Right renal cortex interstitium (tissue), 3 donors: ENCODE measurements around the gene SERBP1. TPM values are rescaled to one million over a fixed set of nuclear protein-coding genes. Genes with fewer than 3 reads are reported as not detected.
"Not testable (repeated sequence)": the region's sequence is repeated elsewhere in the genome, so short reads cannot be mapped to it uniquely, and the experiment has no call there.

Source experiments
- DNase-seq, 3 donors: peaks; one replicate each; pipeline ENCODE4 v3.0.0-alpha.2; 2013; ENCODE audit warnings: low read depth in 3 of 3, low spot score in 2 of 3
- polyA plus RNA-seq, 3 donors: library from polyadenylated mRNA; unstranded; fragments of 120-200 nt; gene quantifications; one replicate each; pipeline ENCODE4 v1.2.1, GENCODE V29; 2013; ENCODE audit not compliant: insufficient read length in 3 of 3

SERBP1 gene
- polyA plus RNA-seq, 3 donors: 400 to 427 (median 424) TPM

DNA sequence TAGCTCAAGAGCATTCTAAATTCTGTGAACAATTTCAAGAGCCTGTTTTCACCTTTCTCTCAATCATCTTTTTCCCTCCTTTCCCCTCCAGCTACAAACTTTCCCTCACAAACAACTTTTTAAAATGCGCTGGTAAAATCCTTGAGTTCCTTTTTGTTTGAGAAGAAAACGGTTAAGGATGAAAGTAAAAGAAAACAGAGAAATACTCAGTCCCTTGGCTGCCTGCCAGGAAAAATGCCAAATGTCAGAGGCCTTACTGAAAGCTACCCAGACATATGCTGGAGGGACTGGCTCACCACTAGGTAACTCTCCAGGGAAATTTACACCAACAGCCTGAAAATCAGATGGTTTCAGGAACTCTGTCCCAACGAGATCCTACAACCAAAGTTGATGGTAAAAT is 11.0 kb upstream of the SERBP1 start:
- no peak for DNase-seq

- no peak for DNase-seq
Measured at GRCh38 chr1:67440339-67440738, 10.1 kb upstream of the SERBP1 start.

DNA sequence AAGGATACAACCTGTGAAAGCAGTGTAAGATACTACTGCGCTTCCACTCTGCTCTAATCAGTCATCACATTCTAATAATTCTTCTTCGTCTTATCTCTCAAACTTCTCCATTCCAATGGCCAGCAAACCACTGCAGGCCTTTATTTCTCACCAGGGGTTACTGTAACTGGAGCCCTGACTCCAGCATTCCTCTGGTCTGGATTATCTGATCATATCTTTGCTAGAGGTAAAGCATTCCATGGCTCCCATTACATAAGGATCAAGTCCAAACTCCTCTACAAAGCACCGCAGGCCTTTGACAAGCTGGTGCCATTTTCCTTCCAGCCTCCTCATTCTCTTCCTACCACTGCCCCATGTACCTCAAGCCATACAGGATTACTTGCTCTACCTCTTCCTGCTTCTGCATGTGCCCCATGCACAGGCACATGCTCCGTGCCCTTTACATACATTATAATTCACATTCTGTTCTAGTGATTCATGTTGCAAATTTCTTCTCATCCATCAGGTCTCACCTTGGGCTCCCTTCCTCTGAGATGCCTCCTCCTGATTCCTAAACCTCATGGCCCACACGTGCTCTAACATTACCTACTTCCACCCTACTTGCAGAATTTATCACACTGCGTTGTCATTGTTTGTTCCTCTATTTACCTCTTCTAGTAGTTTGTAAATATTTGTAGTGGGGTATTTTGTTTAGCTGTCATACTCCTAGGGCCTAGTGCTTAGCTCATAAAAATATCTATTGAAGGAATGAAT is 9.3 kb upstream of the SERBP1 start:
- DNase-seq: no peak

DNA sequence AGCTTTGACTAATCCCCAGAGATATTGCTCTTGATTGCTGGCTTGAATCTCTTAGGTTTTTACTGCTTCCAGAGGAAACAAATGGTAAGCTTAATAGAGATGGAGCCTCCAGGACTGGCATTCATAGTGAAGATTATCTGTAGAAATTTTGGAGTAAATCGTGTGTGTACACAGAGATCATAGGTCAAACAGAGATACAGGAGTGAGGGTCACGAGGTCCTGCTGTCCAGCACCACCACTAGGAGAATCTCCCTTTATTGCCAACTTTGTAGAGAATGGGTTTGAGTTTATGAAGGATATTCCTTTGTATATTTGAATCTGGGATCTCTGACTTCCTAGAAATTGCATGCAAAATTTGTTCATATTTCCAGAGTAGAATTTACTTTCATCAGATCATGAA is 7.8 kb upstream of the SERBP1 start:
- no peak for DNase-seq

- DNase-seq: no peak
Measured at GRCh38 chr1:67436511-67437055, 6.4 kb upstream of the SERBP1 start.

DNA sequence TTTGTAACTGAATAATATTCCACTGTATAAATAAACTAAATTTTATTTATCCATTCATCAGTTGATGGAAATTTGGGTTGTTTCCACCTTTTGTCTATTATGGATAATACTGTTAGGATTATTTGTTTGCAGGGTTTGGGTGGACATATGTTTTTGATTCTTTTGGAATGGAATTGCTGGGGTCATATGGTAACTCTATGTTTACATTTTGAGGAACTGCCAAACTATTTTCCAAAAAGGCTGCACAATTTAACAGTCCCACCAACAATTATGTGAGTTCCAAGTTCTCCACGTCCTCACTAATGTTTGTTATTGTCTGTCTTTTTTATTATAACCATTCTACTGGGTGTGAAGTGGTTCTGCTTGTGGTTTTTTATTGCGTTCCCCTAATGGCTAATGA is 4.3 kb upstream of the SERBP1 start:
- DNase-seq: no peak

- no peak for DNase-seq
Measured at GRCh38 chr1:67433837-67434236, 3.6 kb upstream of the SERBP1 start.

GRCh38 chr1:67432745-67433144 is 2.5 kb upstream of the SERBP1 start:
- DNase-seq: no peak

- DNase-seq: no peak
Measured at GRCh38 chr1:67431869-67432578, 1.8 kb upstream of the SERBP1 start.

- no peak for DNase-seq
Measured at GRCh38 chr1:67431156-67431765, 1.1 kb upstream of the SERBP1 start.

DNA sequence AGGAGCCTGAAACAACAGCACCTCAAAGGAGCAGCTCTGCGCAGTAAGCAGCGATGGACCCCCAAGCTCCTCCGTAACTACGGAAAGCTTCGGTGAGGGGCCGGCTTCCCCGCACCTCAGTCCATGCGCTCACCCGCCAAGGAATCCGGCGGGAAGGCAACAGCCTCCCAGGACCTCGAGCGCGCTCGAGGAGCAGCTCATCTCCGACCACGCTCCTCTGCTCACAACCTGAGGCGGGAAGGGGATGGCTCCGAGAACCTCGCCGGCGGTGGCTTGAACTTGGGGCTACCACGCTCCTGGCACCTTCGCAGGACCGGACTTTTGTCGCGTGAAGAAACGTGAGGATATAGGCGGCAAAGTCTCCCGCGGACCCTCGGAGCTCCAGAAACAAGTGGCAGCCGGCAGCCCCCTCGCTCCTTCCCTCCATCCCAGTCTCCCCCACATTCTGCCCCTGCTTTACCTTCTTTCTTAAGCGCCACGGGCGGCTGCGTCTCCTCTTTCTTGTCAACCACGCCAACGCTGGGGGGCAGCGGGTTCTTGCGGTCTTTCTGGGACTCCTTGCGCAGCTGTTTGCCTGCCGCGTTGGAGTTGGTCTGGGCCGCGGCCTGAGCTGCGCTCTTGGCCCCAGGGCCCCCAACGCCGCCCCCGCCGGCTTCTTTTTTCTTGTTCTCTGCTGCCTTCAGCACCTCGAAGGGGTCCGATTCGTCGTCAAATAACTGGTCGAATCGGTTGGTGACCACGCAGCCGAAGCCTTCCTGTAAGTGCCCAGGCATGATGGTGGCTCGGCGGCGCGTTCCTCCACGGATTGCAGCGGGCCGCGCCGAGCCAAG is 459 bp downstream of the SERBP1 start:
- DNase-seq: no peak

DNA sequence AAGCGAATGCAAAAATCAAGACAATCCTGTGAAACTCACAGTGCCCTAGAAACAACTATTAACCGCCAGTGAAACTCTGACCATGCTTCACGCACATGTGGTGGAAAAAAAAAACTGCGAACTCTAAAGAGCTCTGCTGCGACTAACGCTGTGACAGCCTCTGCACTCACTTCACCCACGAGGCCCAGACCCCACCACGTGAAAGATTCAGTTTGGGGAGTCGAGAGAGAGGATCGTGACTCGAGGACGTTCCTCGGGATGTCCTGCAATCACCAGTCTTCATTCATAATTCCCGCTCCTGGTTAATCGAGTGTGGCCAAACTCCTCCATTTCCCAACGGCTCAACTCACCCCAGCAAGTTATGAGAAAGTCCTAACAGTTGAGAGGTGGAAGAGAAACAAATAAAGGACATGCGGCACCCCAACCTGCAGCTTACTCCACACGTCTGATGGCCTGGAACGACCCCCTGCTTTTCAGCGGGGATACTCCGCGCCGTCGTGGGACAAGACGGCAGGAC is 1.1 kb downstream of the SERBP1 start:
- DNase-seq: no peak

- DNase-seq: no peak
Measured at GRCh38 chr1:67427947-67428346, 2.3 kb downstream of the SERBP1 start.

- no peak for DNase-seq
Measured at GRCh38 chr1:67427465-67427864, 2.7 kb downstream of the SERBP1 start.

GRCh38 chr1:67420835-67421492 is 9.2 kb downstream of the SERBP1 start:
- no peak for DNase-seq

- DNase-seq: no peak
Measured at GRCh38 chr1:67418839-67419586, 11.2 kb downstream of the SERBP1 start.

- not testable (repeated sequence) for DNase-seq
Measured at GRCh38 chr1:67417733-67418132, 12.5 kb downstream of the SERBP1 start.

DNA sequence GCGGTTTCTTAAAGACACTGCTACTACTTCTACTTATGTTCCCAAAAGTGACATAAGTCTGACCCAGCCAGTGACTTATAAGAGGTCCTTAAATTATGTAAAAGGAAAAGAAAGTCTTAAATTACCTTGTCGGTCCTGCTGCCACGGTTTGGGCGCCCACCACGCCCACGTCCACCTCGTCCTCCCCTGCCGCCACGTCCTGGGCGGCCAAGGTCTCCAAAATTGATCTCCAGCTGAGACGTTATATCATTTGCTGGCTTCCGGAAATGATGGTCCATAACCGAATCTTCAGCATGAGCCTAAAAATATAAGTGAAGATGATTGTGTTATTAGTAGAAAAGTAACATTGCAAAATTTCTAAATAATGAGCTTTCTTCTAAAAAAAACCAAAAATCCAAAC is 15.2 kb downstream of the SERBP1 start:
- DNase-seq: no peak

DNA sequence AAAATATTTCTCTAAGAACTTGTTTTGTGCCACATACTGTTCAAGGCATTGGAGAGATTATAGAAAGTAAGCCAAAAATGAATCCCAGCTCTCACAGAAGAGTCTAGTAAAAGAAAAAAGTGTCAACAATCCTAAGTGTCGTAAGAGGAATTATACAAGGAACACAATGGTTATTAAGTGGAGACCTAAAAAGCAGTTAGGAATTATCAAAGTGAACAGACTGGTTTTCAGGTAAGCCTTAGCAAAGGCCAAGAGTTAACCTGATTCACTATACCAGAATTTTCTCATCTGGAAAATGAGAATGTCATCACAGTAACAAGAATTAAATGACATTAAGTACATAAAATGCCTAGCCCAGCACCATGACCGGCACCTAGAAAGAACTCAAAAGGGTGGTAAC is 15.6 kb downstream of the SERBP1 start:
- no peak for DNase-seq
